Measurements from ENCODE around the gene CDH23. TPM values are rescaled to one million over a fixed set of nuclear protein-coding genes. Genes with fewer than 3 reads are reported as not detected.

CDH23 gene
- total and polyA plus RNA-seq, 2 of the 8 experiments (the other 6 are each of a cell fraction or from before 2014, with no cell fraction given) = 1.9 to 4.9 TPM

DNA sequence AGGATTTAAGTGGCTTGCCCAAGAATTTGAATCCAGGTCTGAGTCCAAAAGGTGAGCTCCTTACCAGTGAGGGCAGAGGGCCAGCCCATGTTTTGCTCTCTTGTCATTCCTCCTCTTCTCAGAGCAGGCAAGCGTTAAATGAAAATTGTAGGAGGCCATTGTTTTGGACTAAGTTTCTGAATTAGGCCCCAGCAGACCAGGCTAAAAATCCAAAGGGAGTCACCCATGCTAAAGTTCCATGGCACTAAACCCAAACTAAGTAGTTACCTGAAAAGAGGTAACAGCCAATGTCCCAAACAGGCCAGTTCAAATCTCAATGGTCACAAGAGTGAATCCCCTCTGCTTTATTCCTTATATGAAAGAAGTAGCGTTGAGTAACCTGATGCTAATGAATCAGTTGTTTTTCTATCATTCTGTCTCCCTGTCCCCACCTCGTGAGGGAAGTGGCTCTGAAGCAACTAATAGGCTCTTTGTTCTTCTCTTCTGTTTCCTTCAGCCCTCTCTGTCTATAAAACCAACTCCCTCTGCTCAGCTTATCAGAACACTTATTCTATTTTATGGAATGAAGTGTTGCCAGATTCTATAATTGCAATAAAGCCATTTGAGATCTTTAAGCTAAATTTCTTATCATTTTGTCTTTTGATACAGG is 17.5 kb upstream of the CDH23 start:
- Histone ChIP-seq H3K23me2 (ENCODE audit: low read depth, low read length) (no peaks in the 10 kb centered on the region; the same call in 1 of the 2 replicates), H3K4ac (replicated peaks; ENCODE audit: insufficient read length, low read depth, low read length) (no peak overlapping the region), H3K56ac (replicated peaks; ENCODE audit: insufficient read length, low read depth, low read length) (no peak overlapping the region), H3K23ac (ENCODE audit: insufficient read length) (no peak overlapping the region), H3K27me3 (replicated peaks in 1 of 4; ENCODE audit: control insufficient read depth in 3 of 4, extremely low read depth in 1 of 4, insufficient read depth in 3 of 4, low read length in 3 of 4) (no peaks in the 10 kb centered on the region), H4K8ac (ENCODE audit: extremely low read depth, insufficient read depth, low read length) (no peak overlapping the region), H2BK12ac (ENCODE audit: low read depth, low read length) (no peak overlapping the region), H2BK120ac (replicated peaks; ENCODE audit: low read depth, low read length) (no peak overlapping the region), H3K36me3 (ENCODE audit: control insufficient read depth in 2 of 4, insufficient read depth in 4 of 4, low read length in 3 of 4) (no peaks in the 10 kb centered on the region), H3K18ac (ENCODE audit: extremely low read depth, low read length) (no peak overlapping the region), H3K4me3 (ENCODE audit: extremely low read depth in 1 of 4, insufficient read depth in 2 of 4, low read depth in 3 of 4, low read length in 4 of 4) (no peak overlapping the region), H2BK5ac (ENCODE audit: low read depth, low read length) (no peak overlapping the region), H3K9me3 (ENCODE audit: insufficient read depth in 2 of 2, low read depth in 1 of 2, low read length in 1 of 2) (no peaks in the 10 kb centered on the region), H3K4me1 (replicated peaks in 1 of 4; ENCODE audit: control insufficient read depth in 3 of 4, insufficient read depth in 4 of 4, low read length in 3 of 4) (peaks cover 0 to 2% (median 0%) of the 10 kb centered on the region in 4 experiments; a peak in 2 of 7 replicates), H3K79me1 (ENCODE audit: low read depth, low read length) (no peaks in the 10 kb centered on the region), H2AFZ (ENCODE audit: low read length) (no peak overlapping the region), H2BK15ac (ENCODE audit: low read length) (no peak overlapping the region), H3K9ac (replicated peaks in 1 of 4; ENCODE audit: extremely low read depth in 1 of 4, low read depth in 3 of 4, low read length in 3 of 4) (no peak overlapping the region), H3K14ac (ENCODE audit: insufficient read length) (no peak overlapping the region), H4K91ac (replicated peaks; ENCODE audit: insufficient read length, low read length) (no peak overlapping the region), H3K4me2 (ENCODE audit: insufficient read depth in 1 of 2, low read depth in 2 of 2, low read length in 2 of 2) (no peak overlapping the region), H4K5ac (ENCODE audit: insufficient read length, low read depth, low read length) (no peak overlapping the region), H2AK5ac (ENCODE audit: low read depth, low read length) (no peak overlapping the region), H3K27ac (ENCODE audit: low read depth, low read length) (no peak overlapping the region), H4K20me1 (replicated peaks in 1 of 2; ENCODE audit: control insufficient read depth in 1 of 2, insufficient read depth in 2 of 2, low read length in 2 of 2) (no peaks in the 10 kb centered on the region), H2BK20ac (ENCODE audit: low read length) (no peak overlapping the region), H3K79me2 (ENCODE audit: control insufficient read depth in 1 of 2, insufficient read depth in 2 of 2, low read length in 2 of 2) (no peaks in the 10 kb centered on the region)
- WGBS, 2 experiments (ENCODE audit: extremely low coverage in 1 of 2, insufficient coverage in 1 of 2, insufficient read length in 1 of 2, insufficient replicate concordance in 2 of 2, low coverage in 1 of 2, low lambda C conversion rate in 2 of 2, missing lambda C conversion rate in 1 of 2) = 85% methylated on average over 3 of the region's 3 CpGs; no CpG with 5 or more reads in 1 of the 2 experiments
- ChIA-PET CTCF (ENCODE audit: partially characterized antibody) (interaction anchor here (0.6 to 28.0 kb wide), 26 partner anchors 11 to 394 kb away, joined by 3 to 401 read pairs (median 4); partner anchors contain the start of genes CDH23, SLC29A3 and VSIR), POLR2A (ENCODE audit: partially characterized antibody) (no interaction called here)
- DNase-seq (ENCODE audit: low read depth in 1 of 2, low spot score in 2 of 2) = no peak
- no peak for FAIRE-seq
- TF ChIP-seq SP1 (IDR thresholded peaks at IDR 0.05; ENCODE audit: low read depth, low read length) = no peak
- no peak for TF ChIP-seq TEAD4 (IDR thresholded peaks at IDR 0.05; ENCODE audit: low read depth, low read length)
- no peak for TF ChIP-seq BRCA1 (IDR thresholded peaks at IDR 0.05; ENCODE audit: low read depth, low read length)
- TF ChIP-seq CHD2 (IDR thresholded peaks at IDR 0.05; ENCODE audit: low read length) = no peak
- no peak for TF ChIP-seq CEBPB (IDR thresholded peaks at IDR 0.05; ENCODE audit: low read depth, low read length)
- no peak for TF ChIP-seq NRF1 (IDR thresholded peaks at IDR 0.05; ENCODE audit: low read depth, low read length)
- no peak for TF ChIP-seq JUND (IDR thresholded peaks at IDR 0.05; ENCODE audit: low read length)
- no peak for TF ChIP-seq KDM5A (IDR thresholded peaks at IDR 0.05; ENCODE audit: low read length)
- TF ChIP-seq SP4 (IDR thresholded peaks at IDR 0.05; ENCODE audit: low read length) = no peak
- TF ChIP-seq SP2 (IDR thresholded peaks at IDR 0.05; ENCODE audit: low read length) = no peak
- TF ChIP-seq, protein P1, sequence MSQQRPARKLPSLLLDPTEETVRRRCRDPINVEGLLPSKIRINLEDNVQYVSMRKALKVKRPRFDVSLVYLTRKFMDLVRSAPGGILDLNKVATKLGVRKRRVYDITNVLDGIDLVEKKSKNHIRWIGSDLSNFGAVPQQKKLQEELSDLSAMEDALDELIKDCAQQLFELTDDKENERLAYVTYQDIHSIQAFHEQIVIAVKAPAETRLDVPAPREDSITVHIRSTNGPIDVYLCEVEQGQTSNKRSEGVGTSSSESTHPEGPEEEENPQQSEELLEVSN (IDR thresholded peaks at IDR 0.05) = no peak
- TF ChIP-seq CBX5 (IDR thresholded peaks at IDR 0.05; ENCODE audit: low read depth, low read length) = no peak
- TF ChIP-seq BCL11A (IDR thresholded peaks at IDR 0.05; ENCODE audit: low read depth in 2 of 2, low read length in 2 of 2) = no peak
- no peak for TF ChIP-seq EP300 (IDR thresholded peaks at IDR 0.05; ENCODE audit: borderline replicate concordance in 1 of 2, low read depth in 2 of 2, low read length in 2 of 2)
